HG03095 (cell line): Measurements from ENCODE around the gene SMYD3.

Experiments used
- ATAC-seq: cut with Tn5 transposase; IDR thresholded peaks from one replicate; pipeline ENCODE4 v1.9.1; 2021; ENCODE audit warnings: moderate library complexity; ENCODE audit not compliant: unreplicated experiment

SMYD3 gene

DNA sequence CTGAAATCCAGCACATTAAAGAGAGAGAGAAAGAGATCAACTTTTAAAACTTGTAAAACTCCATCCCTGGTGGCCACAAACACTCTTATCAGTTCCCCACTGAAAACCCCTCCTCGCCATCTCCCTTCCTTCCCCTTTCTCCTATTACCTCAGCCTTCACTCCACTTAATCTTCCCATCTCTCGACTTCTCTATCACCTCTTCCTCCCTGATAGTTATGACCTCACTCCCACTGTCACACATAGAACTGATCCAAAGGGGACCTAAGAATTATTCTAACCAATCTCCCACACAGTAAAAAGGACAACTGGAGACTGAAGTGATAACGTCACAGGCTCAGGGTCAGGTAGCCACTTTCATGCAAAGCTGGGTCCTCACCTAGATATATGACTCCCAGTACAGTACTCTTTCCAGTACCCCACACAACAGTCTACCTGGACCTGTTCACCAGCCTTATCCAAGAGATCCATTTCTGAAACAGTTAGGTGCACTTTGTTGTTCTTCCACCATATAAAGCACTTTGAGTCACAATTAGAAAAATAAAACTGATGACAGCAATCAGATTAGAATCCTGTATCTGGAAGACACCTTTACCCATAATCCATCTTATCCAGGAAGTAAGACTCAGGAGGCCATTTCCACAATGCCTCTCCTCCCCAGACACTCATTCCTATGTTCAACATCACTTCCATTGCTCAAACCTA is 324.8 kb downstream of the SMYD3 start:
- no peak for ATAC-seq

DNA sequence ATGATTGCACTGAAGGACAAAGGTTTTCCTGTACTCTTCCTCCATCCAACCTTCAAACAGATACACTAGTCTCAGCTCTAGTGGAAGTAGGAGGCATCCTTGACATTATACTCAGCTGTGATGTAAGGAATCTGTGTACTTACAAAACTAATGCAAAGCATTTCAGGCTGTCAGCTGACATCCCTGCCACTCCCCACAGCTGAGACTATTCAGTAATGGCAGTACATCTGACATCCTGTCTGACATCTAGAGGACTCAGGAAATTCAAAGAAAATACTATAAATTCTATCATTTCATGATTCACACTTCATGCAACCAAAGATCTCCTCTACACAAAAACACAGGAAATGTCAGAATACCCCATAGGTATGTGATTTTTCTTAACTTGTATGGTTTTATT is 325.8 kb downstream of the SMYD3 start:
- ATAC-seq: no peak

DNA sequence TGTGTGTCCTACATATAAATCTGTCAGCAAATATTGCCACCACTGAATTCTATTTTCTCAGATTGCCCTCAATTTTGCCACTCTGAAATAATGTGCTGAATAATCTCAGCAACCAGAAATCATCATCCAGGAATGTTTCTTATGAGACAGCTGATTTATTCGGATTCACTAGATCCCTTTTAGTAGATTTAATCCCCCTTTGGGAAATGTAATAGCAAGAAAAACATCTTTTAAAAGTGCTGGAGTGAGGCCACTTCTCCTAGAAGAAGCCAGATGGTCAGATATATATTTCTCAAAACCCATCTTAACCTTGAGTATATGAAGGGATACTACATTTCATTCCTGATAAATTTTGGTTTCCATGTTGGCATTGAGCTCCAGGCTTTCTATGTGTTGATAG is 327.7 kb downstream of the SMYD3 start:
- ATAC-seq: no peak

DNA sequence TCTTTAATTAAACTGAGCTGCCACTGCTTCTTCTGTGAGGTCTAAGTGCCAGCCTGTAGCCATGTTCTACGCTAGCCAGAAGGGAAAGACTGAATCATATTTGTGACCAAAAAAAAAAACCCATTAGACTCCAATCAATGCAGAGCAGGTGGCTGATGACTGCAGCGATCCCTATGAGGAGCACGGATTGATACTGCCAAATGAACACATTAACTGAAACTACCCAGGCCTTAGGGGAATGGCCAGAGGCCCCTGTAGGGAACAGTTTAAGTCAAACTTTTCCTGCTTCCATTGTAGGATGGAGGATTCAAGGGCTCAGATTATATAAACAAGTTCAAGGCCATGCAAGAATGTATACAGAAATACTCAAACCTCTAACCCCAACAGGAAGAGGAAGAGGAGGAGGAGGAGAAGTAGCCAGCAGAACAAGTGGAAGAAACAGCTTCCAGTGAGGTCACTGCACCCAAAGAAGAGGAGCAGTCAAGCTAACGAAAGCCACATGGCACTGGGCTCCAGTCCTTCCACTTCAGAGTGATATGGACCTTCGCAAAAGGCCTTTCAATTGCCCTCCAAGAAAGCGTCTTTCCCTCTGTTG is 328.3 kb downstream of the SMYD3 start:
- ATAC-seq: no peak

DNA sequence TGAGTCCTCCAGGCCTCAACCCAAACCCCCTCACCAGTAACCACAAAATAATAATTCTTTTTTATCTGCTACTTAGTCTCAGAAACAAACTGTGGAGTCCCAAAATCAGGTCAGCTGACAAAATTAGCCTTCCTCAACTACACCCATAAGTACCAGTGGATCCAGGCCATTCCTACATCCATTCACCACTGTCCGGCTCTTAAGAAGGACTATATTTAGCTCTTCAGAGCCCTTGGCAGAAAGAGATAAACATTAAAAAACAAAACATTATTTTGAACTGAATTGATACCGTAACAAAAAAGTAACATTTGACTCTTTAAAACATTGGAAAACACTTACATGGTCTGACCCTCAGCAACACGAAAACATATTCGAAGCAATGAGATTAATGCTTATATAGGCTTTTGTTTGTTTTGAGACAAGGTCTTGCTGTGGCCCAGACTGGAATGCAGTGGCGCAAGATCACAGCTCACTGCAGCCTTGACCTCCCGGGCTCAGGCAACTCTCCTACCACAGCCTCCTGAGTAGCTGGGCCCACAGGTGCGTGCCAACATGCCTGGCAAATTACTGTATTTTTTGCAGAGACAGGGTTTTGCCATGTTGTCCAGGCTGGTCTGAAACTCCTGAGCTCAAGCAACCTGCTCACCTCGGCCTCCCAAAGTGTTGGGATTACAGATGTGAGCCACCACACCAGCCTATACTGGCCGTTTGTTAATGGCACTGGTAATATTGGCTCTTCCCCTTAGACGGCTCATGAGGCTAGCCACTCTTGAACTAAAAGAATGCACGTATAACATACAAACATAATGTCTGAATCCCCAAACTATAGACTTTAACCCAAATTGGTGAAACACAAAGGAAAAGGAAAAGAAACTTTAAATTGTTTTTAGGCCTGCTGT is 330.7 kb downstream of the SMYD3 start:
- ATAC-seq: no peak

DNA sequence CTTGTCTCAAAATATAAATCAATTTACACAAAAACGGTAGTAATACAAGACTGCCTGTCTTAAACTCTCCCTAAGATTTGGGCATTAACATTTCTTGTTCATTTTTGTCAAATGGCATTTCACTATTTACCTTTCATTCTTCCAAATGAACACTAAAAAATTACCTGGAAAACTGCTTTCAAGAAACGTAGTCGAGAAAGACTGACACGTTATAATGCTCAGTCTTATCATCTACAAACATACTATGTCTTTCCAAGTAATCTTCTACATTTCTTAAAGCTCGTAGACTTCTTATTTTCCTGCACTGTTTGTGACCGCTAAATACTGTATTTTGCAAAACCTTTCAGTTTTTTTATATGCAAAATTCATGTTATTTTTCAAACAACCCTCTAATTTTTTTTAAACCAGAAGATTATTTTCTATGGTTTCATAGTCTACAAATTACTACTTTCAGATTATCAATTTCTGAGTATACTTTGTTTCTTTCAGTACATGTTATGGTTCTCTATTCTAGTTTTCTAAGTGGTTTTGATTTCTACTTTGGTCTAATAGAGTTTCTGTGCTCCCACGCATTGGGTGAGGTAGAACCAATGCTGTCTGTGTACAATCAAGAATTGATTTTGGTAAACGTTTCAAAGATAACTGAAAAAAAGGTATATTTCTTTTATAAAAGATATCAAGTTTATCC is 336.4 kb downstream of the SMYD3 start:
- peak; percentile 83 for ATAC-seq

DNA sequence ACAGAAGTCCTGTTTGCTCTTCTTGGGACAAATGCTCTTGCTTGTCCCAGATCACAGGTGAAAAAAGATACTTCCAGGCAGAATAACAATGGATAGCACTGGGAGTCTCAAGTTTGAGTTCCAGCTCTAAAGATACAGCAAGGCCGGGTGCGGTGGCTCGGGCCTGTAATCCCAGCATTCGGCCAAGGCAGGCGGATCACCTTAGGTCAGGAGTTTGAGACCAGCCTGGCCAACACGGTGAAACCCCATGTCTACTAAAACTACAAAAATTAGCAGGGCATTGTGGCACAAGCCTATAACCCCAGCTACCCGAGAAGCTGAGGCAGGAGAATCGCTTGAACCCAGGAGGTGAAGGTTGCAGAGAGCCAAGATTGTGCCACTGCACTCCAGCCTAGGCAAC is 337.6 kb downstream of the SMYD3 start:
- ATAC-seq: no peak

DNA sequence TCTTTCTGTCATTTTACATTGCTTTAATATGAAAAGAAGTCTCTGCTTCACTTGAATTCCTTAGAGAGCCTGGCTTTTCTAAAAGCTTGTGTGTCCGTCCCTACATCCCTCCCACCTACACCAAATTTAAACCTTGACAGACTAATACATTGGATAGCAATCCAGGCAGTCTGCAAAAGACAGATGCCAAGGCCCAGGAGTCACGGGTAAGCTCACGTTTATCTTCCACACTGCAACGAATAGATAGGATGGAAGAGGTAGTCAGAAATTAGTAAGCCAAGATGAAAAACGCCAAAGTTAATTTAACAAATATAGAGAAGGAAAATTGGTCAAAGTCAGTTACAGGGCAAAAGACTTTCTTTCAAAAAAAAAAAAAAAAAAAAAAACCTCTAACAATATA is 338.1 kb downstream of the SMYD3 start:
- no peak for ATAC-seq

DNA sequence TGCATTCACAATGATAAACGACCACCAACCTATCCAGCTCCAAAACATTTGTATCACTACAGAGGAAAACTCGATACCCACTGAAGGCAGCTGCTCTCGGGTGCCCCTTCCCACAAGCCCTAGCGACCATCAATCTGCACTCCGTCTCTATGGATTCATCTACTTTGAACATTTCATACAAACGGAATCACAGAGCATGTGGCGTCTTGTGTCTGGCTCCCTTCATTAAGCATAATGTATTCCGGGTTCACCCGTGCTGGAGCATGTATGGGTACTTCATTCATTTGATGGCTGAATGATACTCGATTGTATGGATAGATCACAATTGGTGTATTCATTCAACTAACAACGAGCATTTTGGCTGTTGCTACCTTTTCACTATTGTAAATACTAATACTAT is 340.2 kb downstream of the SMYD3 start:
- ATAC-seq: no peak

DNA sequence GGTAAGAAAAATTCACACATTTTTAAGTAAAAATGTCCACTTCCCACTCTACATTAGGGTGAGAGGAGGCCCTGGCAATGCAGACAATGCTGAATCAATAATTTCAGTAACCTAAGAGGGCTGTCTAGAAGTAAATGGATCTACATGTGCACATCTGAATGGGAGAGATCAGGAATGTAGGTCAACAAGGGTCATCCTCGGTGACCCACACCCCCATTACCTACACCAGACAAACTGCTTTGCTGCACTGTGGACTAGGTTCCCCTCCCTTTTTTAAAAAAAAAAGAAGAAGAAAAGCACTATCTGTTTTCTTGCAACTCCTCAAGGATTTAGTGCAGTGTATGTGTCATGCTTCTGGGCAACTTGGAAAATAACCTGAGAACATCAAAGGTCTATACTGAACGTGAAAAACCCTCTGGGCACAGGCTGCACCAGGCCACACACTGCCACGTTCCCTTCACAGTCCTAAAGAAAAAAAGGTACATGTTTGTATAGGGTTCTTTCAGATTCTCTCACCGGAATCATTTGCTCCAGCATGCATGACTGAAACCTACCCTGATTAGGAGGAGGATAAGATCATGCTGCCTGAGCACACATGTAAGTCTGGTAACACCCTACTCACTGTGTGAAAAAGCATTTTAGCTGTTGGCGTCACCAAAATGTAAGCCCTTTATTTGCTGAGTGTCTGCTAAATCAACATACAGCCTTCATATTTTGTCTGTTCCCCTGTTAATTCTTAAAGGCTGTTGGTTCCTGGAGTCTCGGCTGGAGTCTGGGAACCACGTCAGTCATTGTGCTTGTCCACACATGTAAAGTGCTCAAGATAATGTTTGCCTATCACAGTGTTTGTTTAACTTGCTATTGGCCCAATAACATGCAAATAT is 341.0 kb downstream of the SMYD3 start:
- no peak for ATAC-seq

DNA sequence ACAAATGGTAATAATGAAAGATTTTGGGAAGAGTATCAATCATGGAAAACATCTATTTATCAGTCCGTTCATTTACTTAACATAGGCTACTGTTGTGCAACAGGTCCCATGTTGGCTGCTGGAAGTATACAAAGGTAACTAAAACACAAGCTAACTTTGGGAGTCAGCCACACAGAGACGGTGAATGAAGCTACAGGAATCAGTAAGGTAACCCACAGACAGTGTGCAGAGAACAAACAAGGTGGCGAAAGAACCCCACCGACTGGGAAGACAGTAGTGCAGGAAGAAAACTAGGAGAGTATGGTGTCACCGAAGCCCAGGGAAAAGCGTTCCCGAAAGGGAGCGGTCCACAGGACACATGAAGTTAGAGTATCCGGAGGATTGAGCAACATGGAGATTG is 342.3 kb downstream of the SMYD3 start:
- ATAC-seq: no peak

DNA sequence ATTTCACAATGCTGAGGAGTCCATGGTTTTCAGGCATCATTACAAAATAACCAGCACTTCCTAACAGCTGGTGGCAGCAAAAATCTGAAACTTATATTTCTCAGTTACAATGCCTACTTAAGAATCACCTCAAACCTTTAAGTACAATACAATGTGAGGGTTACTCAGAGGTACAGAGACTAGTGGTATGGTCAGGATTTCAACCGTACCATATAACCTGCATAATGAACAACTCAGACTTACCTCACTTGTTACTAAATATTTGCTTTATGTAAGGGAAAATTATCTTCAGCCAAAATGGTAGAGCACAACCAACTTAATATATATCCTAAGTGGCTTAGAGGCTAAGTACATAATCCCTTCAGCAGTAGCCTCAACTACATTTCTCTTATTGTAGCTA is 344.5 kb downstream of the SMYD3 start:
- no peak for ATAC-seq

DNA sequence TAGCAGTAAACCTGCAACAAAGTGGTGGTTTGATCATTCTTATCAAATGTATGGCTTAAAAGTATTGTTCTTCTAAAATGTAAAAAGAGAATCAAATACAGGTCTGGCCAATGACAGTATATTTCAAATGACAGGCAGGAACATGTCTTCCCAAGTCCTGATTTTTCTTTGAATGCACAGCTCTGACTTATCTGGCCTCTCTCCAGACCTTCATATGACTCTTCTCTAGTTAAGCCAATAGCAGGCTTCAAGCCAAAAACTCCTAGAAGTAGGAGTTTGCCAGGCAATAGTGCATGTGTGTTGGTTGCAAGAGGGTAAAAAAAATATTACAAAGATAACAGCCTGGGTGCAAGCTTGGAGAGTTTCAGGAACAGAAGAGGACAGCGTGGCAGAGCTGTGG is 345.5 kb downstream of the SMYD3 start:
- no peak for ATAC-seq

DNA sequence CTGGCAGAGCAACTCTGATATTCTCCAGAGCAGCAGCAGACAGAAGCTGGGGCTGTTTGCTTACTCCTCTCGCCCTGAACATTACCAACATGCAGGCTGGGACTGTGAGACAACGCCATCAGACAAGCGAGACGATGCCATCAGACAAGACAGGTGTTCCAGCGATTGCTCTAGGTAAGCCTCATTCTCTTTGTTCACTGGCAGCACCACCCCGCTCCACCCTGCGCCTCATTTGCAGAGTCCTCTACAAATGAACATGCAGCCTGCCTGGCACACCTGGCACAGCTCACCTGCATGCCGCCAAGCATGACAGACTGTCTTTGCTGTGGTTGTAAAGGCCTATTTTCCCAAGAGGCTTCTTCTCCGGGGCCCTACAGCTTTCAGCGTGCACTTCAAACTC is 346.2 kb downstream of the SMYD3 start:
- no peak for ATAC-seq

DNA sequence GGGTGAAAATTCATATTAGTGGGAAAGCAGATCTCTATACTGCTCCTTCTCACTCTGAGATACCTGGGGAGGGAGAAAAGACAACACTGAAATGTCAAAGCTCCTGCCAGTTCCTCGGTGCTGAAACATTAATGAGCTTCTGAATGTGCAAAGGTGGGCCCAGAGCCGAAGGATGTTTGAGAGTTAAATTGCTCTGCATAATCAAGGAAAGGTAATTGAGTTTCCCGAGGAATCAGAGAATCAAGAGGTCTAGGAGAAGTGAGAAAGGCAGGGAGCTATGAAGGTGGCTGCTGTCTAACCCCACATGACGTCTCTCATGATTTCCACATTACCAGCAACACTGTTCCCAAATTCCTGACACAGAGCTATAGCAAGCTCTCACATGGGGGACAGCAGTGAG is 346.7 kb downstream of the SMYD3 start:
- no peak for ATAC-seq

DNA sequence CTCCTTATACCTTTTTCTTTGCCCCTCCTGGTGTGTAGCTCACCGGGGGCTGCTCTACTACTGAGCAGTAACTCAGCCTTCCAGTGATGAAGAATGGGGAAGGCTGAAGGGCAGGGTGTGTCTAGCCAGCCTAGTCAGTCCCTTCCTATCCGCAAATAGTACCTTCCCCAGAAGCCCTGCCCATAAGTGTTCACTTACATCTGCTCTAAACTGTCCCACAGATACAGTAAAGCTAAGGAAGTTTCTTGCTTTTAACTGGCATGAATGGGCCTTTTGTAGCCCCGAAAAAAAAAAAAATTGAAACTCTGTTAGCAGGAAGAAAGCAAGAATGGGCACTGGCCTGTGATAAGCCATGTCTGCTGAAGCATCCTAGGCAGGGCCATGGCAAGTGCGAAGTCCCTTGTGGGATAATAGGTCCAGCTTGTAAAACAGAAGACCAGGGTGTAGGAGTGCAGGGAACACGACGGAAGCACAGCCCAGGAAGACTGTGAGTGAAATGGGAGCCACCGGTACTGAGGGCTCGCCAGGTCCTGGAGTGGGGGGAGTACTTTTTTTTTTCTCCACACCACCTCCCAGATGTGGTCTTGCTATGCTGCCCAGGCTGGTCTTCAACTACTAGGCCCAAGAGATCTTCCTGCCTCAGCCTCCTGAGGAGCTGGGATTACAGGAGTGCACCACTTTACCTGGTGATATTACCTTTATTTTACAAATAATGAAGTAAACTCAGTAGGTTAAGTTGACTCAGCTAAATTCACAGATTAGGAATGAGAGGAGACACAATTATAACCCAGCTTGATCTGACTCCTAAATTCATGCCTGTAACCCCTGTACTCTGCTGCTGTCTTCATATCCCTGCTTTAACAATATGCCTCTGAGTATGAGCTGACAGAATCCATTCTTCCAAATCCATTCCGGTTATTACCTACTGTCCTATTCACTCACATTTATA is 347.5 kb downstream of the SMYD3 start:
- ATAC-seq: no peak

DNA sequence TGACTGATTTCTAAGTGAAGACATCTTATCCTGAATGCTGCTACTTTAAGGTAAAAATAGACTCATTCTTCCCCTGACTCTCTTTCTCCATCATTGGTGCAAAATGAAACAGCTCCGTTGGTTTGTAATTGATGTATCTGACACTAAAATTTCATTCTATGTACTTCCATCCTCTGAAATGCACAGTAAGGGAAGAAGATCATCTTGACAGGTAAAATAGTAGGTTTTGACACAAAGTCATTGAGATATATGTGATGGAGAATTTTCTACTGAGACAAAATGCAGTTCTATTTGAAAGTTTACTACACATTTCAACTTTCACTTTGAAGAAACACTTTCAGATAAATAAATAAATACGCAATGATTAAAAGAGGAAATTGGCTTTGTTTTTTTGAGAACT is 348.9 kb downstream of the SMYD3 start:
- ATAC-seq: no peak

DNA sequence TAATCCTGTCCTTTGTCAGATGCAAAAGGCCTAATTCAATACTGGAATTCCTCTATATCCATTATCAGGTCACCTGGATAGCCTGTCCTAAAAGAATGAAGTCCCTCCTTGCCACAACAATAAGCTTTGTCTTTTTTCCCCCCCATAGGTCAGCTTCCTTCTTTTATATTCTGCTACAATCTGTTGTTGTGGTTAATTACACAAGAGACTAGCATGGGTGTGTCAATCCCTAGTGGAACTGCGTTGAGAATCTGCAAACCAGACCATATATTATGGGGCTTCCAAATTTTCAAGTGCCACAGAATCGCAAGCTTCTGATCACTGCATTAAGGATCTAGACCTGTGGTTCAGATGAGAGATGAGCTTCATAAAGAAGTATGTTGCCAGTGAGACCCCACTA is 349.6 kb downstream of the SMYD3 start:
- ATAC-seq: no peak

DNA sequence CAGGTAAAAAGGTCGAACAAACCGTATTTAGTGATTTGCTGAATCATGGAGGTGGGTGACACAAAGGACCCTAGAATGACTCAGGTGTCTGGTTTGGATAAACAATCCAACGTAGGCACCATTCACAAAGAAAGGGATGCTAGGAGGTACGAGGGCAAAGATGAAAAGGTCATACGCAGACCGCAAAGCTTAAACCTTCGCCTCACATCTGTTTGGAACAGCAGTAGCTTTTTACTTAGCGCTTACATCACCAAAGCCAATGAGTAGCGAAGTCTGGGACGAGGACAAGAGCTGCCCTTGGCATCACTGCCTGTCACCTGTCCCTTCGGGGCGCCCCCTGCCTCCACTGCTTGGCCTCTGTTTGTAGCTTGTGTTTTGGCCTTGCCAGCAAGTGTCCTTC is 350.2 kb downstream of the SMYD3 start:
- no peak for ATAC-seq
